ENCODE results near the gene ANKH.
"Not testable (repeated sequence)": the region's sequence is repeated elsewhere in the genome, so short reads cannot be mapped to it uniquely, and the experiment has no call there.

Gene ANKH

DNA sequence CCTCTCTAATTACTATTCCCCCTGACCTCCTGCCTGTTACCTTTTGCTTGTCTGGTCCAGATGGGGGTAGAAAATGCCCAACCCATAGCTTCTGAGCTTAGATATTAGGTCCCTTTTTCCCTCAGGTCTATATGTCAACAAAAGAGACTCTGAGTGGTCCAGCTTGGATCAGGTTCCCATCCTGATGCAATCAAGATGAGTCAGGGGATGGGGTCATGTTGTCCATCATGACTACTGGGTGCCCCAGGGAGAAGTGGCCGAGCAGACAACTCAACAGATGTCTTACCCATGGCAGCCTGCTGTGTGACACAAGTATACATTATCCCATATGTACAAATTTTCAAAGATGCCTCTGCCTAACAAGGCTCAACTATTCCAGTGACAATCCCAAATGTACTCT lies 9.1 kb upstream of the ANKH start:
- Histone ChIP-seq H3K4me2 (ENCODE audit: insufficient read depth, low read length) (no peak overlapping the region), H3K27ac (ENCODE audit: low read length) (no peak overlapping the region), H3K4me3 (ENCODE audit: low read depth in 1 of 2, low read length in 2 of 2) (no peak overlapping the region), H3K9me3 (ENCODE audit: insufficient read depth, low read length, severe bottlenecking) (no peaks in the 10 kb centered on the region), H3K36me3 (ENCODE audit: insufficient read depth, low read length) (no peaks in the 10 kb centered on the region), H3K27me3 (ENCODE audit: insufficient read depth, low read length, poor library complexity) (peaks cover 3% of the 10 kb centered on the region), H3K79me2 (ENCODE audit: insufficient read depth, low read length) (no peaks in the 10 kb centered on the region), H4K20me1 (ENCODE audit: insufficient read depth, low read length) (no peaks in the 10 kb centered on the region), H3K4me1 (ENCODE audit: insufficient read depth, low read length) (no peaks in the 10 kb centered on the region), H2AFZ (ENCODE audit: low read depth, low read length) (no peak overlapping the region), H3K9ac (ENCODE audit: low read depth, low read length) (no peak overlapping the region)
- TF ChIP-seq EZH2 (IDR thresholded peaks at IDR 0.05; ENCODE audit: borderline replicate concordance, low read depth, low read length, severe bottlenecking) = no peak
- TF ChIP-seq, protein P1, sequence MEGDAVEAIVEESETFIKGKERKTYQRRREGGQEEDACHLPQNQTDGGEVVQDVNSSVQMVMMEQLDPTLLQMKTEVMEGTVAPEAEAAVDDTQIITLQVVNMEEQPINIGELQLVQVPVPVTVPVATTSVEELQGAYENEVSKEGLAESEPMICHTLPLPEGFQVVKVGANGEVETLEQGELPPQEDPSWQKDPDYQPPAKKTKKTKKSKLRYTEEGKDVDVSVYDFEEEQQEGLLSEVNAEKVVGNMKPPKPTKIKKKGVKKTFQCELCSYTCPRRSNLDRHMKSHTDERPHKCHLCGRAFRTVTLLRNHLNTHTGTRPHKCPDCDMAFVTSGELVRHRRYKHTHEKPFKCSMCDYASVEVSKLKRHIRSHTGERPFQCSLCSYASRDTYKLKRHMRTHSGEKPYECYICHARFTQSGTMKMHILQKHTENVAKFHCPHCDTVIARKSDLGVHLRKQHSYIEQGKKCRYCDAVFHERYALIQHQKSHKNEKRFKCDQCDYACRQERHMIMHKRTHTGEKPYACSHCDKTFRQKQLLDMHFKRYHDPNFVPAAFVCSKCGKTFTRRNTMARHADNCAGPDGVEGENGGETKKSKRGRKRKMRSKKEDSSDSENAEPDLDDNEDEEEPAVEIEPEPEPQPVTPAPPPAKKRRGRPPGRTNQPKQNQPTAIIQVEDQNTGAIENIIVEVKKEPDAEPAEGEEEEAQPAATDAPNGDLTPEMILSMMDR (IDR thresholded peaks at IDR 0.05; ENCODE audit: borderline replicate concordance, extremely low read depth, low read length, poor library complexity, severe bottlenecking) = no peak
- ATAC-seq (ENCODE audit: insufficient read depth, low read depth) (no peak), DNase-seq (no peak)

DNA sequence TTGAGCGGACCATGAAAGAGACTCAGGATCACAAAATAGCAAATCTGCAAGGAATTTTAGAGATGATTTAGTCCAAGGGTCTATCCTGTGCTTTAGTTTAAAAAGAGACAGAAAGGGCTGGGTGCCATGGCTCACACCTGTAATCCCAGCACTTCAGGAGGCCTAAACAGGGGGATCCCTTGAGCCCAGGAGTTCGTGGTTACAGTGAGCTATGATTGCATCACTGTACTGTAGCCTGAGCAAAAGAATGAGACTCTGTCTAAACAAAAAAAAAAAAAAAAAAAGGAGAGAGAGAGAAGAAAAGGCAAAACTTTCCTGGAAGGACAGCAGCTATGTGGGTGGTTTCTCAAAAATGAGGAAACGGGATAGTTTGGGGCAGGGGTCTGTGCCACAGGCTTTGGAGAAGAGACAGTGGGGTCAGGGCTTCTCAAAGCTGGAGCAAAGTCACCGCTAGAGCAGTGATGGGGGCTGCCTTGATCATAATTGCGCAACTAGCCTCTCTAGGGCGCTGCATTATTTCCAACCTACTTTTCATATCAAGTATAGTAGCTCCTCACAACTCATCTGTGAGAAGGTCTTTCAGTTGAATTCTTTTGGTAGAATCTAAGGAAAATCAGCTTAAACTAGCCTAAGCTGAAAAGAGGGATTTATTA lies 8.5 kb upstream of the ANKH start:
- Histone ChIP-seq H4K20me1 (ENCODE audit: insufficient read depth, low read length) (no peaks in the 10 kb centered on the region), H3K4me1 (ENCODE audit: insufficient read depth, low read length) (no peaks in the 10 kb centered on the region), H3K27me3 (ENCODE audit: insufficient read depth, low read length, poor library complexity) (peaks cover 3% of the 10 kb centered on the region), H3K4me2 (ENCODE audit: insufficient read depth, low read length) (no peak overlapping the region), H3K9me3 (ENCODE audit: insufficient read depth, low read length, severe bottlenecking) (no peaks in the 10 kb centered on the region), H3K27ac (ENCODE audit: low read length) (no peak overlapping the region), H3K36me3 (ENCODE audit: insufficient read depth, low read length) (no peaks in the 10 kb centered on the region), H3K9ac (ENCODE audit: low read depth, low read length) (no peak overlapping the region), H3K4me3 (ENCODE audit: low read depth in 1 of 2, low read length in 2 of 2) (no peak overlapping the region), H2AFZ (ENCODE audit: low read depth, low read length) (no peak overlapping the region), H3K79me2 (ENCODE audit: insufficient read depth, low read length) (no peaks in the 10 kb centered on the region)
- TF ChIP-seq, protein P1 (IDR thresholded peaks at IDR 0.05; ENCODE audit: borderline replicate concordance, extremely low read depth, low read length, poor library complexity, severe bottlenecking) = no peak
- TF ChIP-seq EZH2 (IDR thresholded peaks at IDR 0.05; ENCODE audit: borderline replicate concordance, low read depth, low read length, severe bottlenecking) = no peak
- peak; percentile 61; the same call in 1 of the 3 replicates for ATAC-seq (ENCODE audit: insufficient read depth, low read depth)
- DNase-seq = no peak

DNA sequence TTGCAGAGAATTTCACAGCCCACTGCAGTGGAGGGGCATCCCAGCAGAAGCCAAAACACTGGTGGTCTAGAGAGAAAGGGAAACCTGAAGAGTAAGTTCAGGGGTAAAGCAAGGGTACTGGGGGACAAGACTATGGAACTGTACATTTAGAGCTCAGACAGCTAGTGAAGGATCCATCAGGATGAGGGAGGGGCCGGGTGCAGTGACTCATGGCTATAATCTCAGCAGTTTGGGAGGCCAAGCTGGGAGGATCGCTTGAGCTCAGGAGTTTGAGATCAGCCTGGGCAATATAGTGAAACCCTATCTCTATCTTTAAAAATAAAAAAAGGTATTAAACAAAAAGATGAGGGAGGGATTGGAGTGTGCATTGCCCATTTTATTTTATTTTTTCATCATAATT lies 7.8 kb upstream of the ANKH start:
- TF ChIP-seq, protein P1 (IDR thresholded peaks at IDR 0.05; ENCODE audit: borderline replicate concordance, extremely low read depth, low read length, poor library complexity, severe bottlenecking) = no peak
- no peak for TF ChIP-seq EZH2 (IDR thresholded peaks at IDR 0.05; ENCODE audit: borderline replicate concordance, low read depth, low read length, severe bottlenecking)
- Histone ChIP-seq H3K4me2 (ENCODE audit: insufficient read depth, low read length) (no peak overlapping the region), H4K20me1 (ENCODE audit: insufficient read depth, low read length) (no peaks in the 10 kb centered on the region), H3K9ac (ENCODE audit: low read depth, low read length) (no peak overlapping the region), H3K79me2 (ENCODE audit: insufficient read depth, low read length) (no peaks in the 10 kb centered on the region), H3K9me3 (ENCODE audit: insufficient read depth, low read length, severe bottlenecking) (no peaks in the 10 kb centered on the region), H3K4me3 (ENCODE audit: low read depth in 1 of 2, low read length in 2 of 2) (no peak overlapping the region), H3K27me3 (ENCODE audit: insufficient read depth, low read length, poor library complexity) (peaks cover 3% of the 10 kb centered on the region), H2AFZ (ENCODE audit: low read depth, low read length) (no peak overlapping the region), H3K27ac (ENCODE audit: low read length) (no peak overlapping the region), H3K4me1 (ENCODE audit: insufficient read depth, low read length) (no peaks in the 10 kb centered on the region), H3K36me3 (ENCODE audit: insufficient read depth, low read length) (no peaks in the 10 kb centered on the region)
- DNase-seq (no peak), ATAC-seq (ENCODE audit: insufficient read depth, low read depth) (no peak)

DNA sequence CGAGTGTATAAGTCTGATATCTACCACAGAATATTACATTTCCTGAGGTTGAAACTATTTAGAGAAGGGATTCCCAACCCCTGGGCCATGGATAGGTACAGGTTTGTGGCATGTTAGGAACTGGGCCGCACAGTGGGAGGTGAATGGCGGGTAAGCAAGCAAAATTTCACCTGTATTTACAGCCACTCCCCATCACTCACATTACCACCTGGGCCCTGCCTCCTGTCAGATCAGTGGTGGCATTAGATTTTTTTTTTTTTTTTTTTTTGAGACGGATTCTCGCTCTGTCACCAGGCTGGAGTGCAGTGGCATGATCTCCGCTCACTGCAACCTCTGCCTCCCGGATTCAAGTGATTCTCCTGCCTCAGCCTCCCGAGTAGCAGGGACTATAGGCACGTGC lies 6.6 kb upstream of the ANKH start:
- H3K9ac ChIP-seq (ENCODE audit: low read depth, low read length); H3K9me3 ChIP-seq (ENCODE audit: insufficient read depth, low read length, severe bottlenecking); H3K4me2 ChIP-seq (ENCODE audit: insufficient read depth, low read length); H3K36me3 ChIP-seq (ENCODE audit: insufficient read depth, low read length); H3K79me2 ChIP-seq (ENCODE audit: insufficient read depth, low read length); DNase-seq; H3K4me3 ChIP-seq (ENCODE audit: low read depth in 1 of 2, low read length in 2 of 2); H3K27me3 ChIP-seq (ENCODE audit: insufficient read depth, low read length, poor library complexity); H4K20me1 ChIP-seq (ENCODE audit: insufficient read depth, low read length); ATAC-seq (ENCODE audit: insufficient read depth, low read depth); H3K4me1 ChIP-seq (ENCODE audit: insufficient read depth, low read length); H2AFZ ChIP-seq (ENCODE audit: low read depth, low read length); H3K27ac ChIP-seq (ENCODE audit: low read length): not testable (repeated sequence)

Data from DND-41 (cell line).